C4-2B (cell line): Measurements from ENCODE around the gene NFIB.

Experiments used
- ZFX ChIP-seq: fragments of 450-650 bp; IDR thresholded peaks from 2 replicates; pipeline ENCODE4 v1.6.1; 2017
- TF ChIP-seq, protein P1 (sequence below): fragments of 450-650 bp; conservative IDR thresholded peaks from 2 replicates; pipeline ENCODE4 v1.5.1; 2017; ENCODE audit warnings: mild to moderate bottlenecking

DNA sequence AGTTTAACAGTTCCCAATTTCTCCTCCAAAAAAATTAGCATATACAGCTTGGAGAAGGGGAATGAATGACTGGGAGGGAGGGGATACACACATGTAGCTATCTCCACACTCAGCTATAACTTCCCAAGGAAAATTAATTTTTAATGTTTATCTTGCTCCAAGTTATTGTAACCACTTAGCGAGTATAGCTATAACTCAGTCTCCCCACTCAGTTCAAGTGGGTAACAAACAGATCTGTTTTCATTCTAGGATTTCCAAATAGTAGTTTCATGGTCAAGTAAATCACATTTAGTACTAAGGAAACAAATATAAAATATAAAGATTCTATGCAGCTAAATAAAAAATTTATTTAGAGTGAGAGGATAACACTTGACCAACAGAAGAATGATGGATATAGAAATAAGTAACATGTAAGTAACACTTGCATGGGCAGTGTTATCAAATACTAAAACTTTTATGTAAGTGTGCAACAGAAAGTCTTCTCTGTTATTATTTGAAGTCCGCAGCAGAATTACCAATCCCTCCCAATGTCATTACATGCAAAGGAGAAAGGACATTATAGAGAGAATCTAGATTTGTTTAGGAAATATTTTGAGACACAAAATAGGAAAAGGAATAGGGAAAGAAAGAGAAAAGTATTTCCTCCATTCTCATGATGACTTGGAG lies 10.2 kb upstream of the NFIB start:
- TF ChIP-seq, protein P1, sequence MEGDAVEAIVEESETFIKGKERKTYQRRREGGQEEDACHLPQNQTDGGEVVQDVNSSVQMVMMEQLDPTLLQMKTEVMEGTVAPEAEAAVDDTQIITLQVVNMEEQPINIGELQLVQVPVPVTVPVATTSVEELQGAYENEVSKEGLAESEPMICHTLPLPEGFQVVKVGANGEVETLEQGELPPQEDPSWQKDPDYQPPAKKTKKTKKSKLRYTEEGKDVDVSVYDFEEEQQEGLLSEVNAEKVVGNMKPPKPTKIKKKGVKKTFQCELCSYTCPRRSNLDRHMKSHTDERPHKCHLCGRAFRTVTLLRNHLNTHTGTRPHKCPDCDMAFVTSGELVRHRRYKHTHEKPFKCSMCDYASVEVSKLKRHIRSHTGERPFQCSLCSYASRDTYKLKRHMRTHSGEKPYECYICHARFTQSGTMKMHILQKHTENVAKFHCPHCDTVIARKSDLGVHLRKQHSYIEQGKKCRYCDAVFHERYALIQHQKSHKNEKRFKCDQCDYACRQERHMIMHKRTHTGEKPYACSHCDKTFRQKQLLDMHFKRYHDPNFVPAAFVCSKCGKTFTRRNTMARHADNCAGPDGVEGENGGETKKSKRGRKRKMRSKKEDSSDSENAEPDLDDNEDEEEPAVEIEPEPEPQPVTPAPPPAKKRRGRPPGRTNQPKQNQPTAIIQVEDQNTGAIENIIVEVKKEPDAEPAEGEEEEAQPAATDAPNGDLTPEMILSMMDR = no peak
- no peak for TF ChIP-seq ZFX
